Measurements from ENCODE around the gene CLIP1.

Gene CLIP1

GRCh38 chr12:122309564-122310121 lies 112.8 kb downstream of the CLIP1 start:
- Histone ChIP-seq H3K27me3 (ENCODE audit: control insufficient read depth, insufficient read depth, low read length) (no peaks in the 10 kb centered on the region), H3K4me3 (ENCODE audit: low read length) (no peak overlapping the region), H3K36me3 (ENCODE audit: control insufficient read depth, insufficient read depth, low read length) (peaks cover 21% of the 10 kb centered on the region), H3K27ac (ENCODE audit: low read depth, low read length) (no peak overlapping the region), H3K4me1 (ENCODE audit: control insufficient read depth, insufficient read depth, low read length) (no peaks in the 10 kb centered on the region), H3K9ac (ENCODE audit: low read length) (no peak overlapping the region)

DNA sequence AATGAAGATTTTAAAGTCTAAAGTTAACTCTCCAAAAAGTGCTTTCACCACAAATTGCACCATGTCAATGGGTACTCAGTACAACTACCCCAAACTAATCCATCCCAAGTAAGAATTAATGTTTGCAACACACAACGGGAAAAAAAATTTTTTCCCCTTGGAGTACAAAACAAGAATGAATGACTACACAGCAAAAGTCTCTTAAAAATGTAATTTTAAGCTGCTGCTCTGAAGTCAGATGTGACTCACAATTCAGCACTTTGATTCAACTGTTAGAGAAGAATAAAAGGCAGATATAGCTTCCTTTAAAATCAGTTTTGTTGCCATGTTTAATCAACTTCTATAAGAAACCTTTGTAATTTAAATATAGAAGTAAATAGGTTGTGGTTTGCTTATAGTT lies 113.7 kb downstream of the CLIP1 start:
- no peak overlapping the region for H3K4me3 ChIP-seq (ENCODE audit: low read length)
- H3K27ac ChIP-seq (ENCODE audit: low read depth, low read length), result no peak overlapping the region
- no peak overlapping the region for H3K9ac ChIP-seq (ENCODE audit: low read length)
- H3K4me1 ChIP-seq (ENCODE audit: control insufficient read depth, insufficient read depth, low read length), result no peaks in the 10 kb centered on the region
- H3K27me3 ChIP-seq (ENCODE audit: control insufficient read depth, insufficient read depth, low read length), result no peaks in the 10 kb centered on the region
- H3K36me3 ChIP-seq (ENCODE audit: control insufficient read depth, insufficient read depth, low read length), result peaks cover 21% of the 10 kb centered on the region

GRCh38 chr12:122306407-122306806 lies 116.1 kb downstream of the CLIP1 start:
- Histone ChIP-seq H3K27me3 (ENCODE audit: control insufficient read depth, insufficient read depth, low read length) (no peaks in the 10 kb centered on the region), H3K36me3 (ENCODE audit: control insufficient read depth, insufficient read depth, low read length) (peaks cover 18% of the 10 kb centered on the region)

GRCh38 chr12:122304924-122305323 lies 117.5 kb downstream of the CLIP1 start:
- peaks cover 15% of the 10 kb centered on the region for H3K36me3 ChIP-seq (ENCODE audit: control insufficient read depth, insufficient read depth, low read length)
- no peaks in the 10 kb centered on the region for H3K4me1 ChIP-seq (ENCODE audit: control insufficient read depth, insufficient read depth, low read length)
- H3K27me3 ChIP-seq (ENCODE audit: control insufficient read depth, insufficient read depth, low read length), result no peaks in the 10 kb centered on the region
- H3K27ac ChIP-seq (ENCODE audit: low read depth, low read length), result no peak overlapping the region
- no peak overlapping the region for H3K9ac ChIP-seq (ENCODE audit: low read length)
- H3K4me3 ChIP-seq (ENCODE audit: low read length), result no peak overlapping the region

More at GRCh38 chr12:122306407-122306806, 116.1 kb downstream of the CLIP1 start:
- H3K9ac ChIP-seq (ENCODE audit: low read length), result no peak overlapping the region
- no peaks in the 10 kb centered on the region for H3K4me1 ChIP-seq (ENCODE audit: control insufficient read depth, insufficient read depth, low read length)
- H3K4me3 ChIP-seq (ENCODE audit: low read length), result no peak overlapping the region
- no peak overlapping the region for H3K27ac ChIP-seq (ENCODE audit: low read depth, low read length)

DNA sequence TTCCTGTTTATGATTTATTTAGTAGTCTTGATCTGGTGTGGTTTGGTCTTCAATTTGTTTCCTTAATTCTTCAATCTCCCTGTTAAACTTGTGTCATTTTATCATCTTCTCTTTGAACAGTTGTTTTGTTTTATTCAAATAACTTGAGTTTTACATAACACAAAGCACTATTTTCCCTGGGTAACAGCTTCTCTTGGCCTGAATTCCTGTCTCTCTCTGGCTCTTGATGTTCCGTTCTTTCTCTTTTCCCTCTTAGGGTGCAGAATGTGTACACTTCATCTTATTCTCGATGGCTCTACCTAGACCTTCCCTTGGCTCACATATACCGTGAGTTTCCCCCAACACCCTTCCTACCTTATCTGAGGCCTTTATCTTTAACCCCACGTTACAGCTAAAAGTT lies 119.4 kb downstream of the CLIP1 start:
- Histone ChIP-seq H3K9ac (ENCODE audit: low read length) (no peak overlapping the region), H3K4me1 (ENCODE audit: control insufficient read depth, insufficient read depth, low read length) (no peaks in the 10 kb centered on the region), H3K27ac (ENCODE audit: low read depth, low read length) (no peak overlapping the region), H3K4me3 (ENCODE audit: low read length) (no peak overlapping the region), H3K36me3 (ENCODE audit: control insufficient read depth, insufficient read depth, low read length) (peaks cover 9% of the 10 kb centered on the region), H3K27me3 (ENCODE audit: control insufficient read depth, insufficient read depth, low read length) (no peaks in the 10 kb centered on the region)

DNA sequence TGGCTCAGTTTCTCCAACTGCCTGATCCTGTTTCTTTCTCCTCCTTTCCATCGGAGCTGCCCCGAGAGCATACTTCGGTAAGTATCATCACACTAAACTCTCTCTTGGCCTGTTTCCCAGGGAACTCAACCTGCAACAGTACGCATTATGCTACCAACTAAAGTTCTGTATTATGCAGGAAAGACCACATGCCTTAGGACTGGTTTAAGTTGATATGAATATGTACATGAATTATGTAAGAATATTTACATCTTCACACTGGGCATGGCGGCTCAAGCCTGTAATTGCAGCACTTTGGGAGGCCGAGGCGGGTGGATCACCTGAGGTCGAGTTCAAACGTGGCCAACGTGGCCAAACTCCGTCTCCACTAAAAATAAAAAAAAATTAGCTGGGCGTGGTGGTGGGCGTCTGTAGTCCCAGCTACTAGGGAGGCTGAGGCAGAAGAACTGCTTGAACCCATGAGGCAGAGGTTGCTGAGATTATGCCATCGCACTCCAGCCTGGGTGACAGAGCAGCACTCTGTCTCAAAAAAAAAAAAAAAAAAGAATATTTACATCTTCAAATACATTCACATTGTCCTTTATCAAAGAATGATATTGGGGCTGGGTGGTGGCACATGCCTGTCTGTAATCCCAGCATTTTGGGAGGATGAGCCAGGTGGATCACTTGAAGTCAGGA lies 124.3 kb downstream of the CLIP1 start:
- H3K9ac ChIP-seq (ENCODE audit: low read length), result no peak overlapping the region
- H3K36me3 ChIP-seq (ENCODE audit: control insufficient read depth, insufficient read depth, low read length), result peaks cover 4% of the 10 kb centered on the region
- no peaks in the 10 kb centered on the region for H3K4me1 ChIP-seq (ENCODE audit: control insufficient read depth, insufficient read depth, low read length)
- no peaks in the 10 kb centered on the region for H3K27me3 ChIP-seq (ENCODE audit: control insufficient read depth, insufficient read depth, low read length)
- H3K4me3 ChIP-seq (ENCODE audit: low read length), result no peak overlapping the region
- no peak overlapping the region for H3K27ac ChIP-seq (ENCODE audit: low read depth, low read length)

DNA sequence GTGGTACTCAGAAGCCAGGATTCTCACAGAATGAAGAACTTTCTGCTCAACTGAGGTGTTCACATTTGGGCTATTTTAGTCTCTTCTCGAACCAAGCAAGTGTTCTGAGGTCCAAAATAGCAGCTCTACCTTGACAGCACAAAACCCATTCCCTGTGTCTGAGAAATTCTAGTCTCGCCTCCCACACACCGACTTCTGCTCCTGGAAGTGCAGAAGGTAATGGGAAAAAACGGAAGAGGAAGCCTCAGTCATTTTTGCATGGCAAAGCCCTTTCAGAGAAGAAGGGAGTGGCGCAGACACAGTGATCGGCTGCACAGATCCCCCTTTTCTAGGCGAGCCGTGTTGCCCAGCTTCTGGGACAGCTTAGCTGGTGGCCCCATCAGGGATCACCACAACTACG lies 125.0 kb downstream of the CLIP1 start:
- no peak overlapping the region for H3K27ac ChIP-seq (ENCODE audit: low read depth, low read length)
- H3K36me3 ChIP-seq (ENCODE audit: control insufficient read depth, insufficient read depth, low read length), result peaks cover 4% of the 10 kb centered on the region
- no peak overlapping the region for H3K4me3 ChIP-seq (ENCODE audit: low read length)
- H3K4me1 ChIP-seq (ENCODE audit: control insufficient read depth, insufficient read depth, low read length), result no peaks in the 10 kb centered on the region
- no peaks in the 10 kb centered on the region for H3K27me3 ChIP-seq (ENCODE audit: control insufficient read depth, insufficient read depth, low read length)
- no peak overlapping the region for H3K9ac ChIP-seq (ENCODE audit: low read length)

DNA sequence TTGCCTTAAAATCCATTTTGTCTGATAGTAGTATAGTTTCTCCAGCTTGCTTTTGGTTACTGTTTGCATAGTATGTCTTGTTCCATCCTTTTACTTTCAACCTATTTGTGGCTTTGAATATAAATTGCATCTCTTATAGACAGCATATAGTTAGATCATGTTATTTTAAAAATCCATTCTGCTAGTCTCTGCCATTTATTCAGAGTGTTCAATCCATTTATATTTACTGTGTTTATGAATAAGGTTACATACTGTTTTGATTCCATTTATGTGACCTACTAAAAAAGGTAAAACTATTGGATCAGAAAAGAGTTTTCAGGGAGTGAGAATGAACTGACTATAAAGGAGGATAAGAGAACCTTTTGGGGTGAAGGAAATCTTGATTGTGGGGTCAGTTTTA lies 126.6 kb downstream of the CLIP1 start:
- Histone ChIP-seq H3K36me3 (ENCODE audit: control insufficient read depth, insufficient read depth, low read length) (peaks cover 4% of the 10 kb centered on the region), H3K9ac (ENCODE audit: low read length) (no peak overlapping the region), H3K4me3 (ENCODE audit: low read length) (no peak overlapping the region), H3K27me3 (ENCODE audit: control insufficient read depth, insufficient read depth, low read length) (no peaks in the 10 kb centered on the region), H3K27ac (ENCODE audit: low read depth, low read length) (no peak overlapping the region), H3K4me1 (ENCODE audit: control insufficient read depth, insufficient read depth, low read length) (no peaks in the 10 kb centered on the region)

DNA sequence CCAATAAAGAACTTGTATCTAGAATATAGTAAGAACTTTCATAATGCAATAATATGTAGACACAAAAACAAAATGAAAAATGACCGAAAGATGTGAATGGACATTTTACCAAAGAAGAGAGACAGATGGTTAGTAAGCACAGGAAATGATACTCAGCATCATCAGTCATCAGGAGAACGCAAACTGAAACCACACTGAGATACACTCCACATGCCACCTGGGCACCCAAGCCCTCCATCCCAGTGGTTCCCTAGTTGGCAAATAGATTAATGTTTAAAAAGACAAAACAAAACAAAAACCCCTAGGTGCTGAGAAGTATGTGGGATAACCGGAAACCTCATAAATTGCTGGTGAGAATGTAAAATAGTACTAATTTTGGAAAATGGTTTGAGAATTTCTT lies 129.4 kb downstream of the CLIP1 start:
- H3K4me1 ChIP-seq (ENCODE audit: control insufficient read depth, insufficient read depth, low read length), result no peaks in the 10 kb centered on the region
- no peak overlapping the region for H3K27ac ChIP-seq (ENCODE audit: low read depth, low read length)
- H3K4me3 ChIP-seq (ENCODE audit: low read length), result no peak overlapping the region
- no peak overlapping the region for H3K9ac ChIP-seq (ENCODE audit: low read length)
- H3K36me3 ChIP-seq (ENCODE audit: control insufficient read depth, insufficient read depth, low read length), result peaks cover 4% of the 10 kb centered on the region
- no peaks in the 10 kb centered on the region for H3K27me3 ChIP-seq (ENCODE audit: control insufficient read depth, insufficient read depth, low read length)

DNA sequence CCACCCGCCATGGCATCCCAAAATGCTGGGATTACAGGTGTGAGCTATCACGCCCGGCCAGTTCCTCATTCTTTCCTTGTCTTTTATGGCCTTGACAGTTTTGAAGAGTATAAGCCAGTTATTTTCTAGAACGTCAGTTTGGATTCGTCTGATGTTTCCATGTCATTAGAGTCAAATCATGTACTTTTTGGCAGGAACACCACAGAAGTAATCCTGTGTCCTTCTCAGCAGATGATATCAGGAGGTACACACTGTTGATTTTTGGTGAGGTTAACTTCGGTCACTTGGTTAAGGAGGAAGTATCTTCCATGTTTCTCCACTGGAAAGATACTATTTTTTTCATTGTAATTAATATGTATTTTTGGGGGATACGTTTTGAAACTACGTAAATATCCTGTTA lies 131.0 kb downstream of the CLIP1 start:
- Histone ChIP-seq H3K9ac (ENCODE audit: low read length) (no peak overlapping the region), H3K27me3 (ENCODE audit: control insufficient read depth, insufficient read depth, low read length) (no peaks in the 10 kb centered on the region), H3K4me3 (ENCODE audit: low read length) (no peak overlapping the region), H3K36me3 (ENCODE audit: control insufficient read depth, insufficient read depth, low read length) (peaks cover 10% of the 10 kb centered on the region), H3K27ac (ENCODE audit: low read depth, low read length) (no peak overlapping the region), H3K4me1 (ENCODE audit: control insufficient read depth, insufficient read depth, low read length) (no peaks in the 10 kb centered on the region)

DNA sequence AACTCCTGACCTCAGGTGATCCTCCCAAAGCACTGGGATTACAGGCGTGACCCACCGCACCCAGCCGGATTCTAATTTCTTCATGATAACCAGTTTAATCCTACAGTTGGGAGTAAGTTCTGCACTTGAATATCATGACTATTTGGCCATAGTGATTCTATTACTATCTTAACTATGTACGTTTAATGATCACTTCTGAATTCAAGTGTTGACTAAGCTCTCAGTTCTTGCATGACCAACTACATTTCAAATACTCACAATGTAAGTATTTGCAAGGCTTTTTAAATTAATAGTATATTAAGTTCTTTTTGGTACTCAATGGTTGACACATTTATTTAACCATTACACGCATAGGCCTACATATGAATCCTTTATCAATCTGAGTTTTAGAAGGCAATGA lies 138.8 kb downstream of the CLIP1 start:
- H3K36me3 ChIP-seq (ENCODE audit: control insufficient read depth, insufficient read depth, low read length), result peaks cover 13% of the 10 kb centered on the region
- H3K4me3 ChIP-seq (ENCODE audit: low read length), result no peak overlapping the region
- H3K9ac ChIP-seq (ENCODE audit: low read length), result no peak overlapping the region
- H3K4me1 ChIP-seq (ENCODE audit: control insufficient read depth, insufficient read depth, low read length), result no peaks in the 10 kb centered on the region
- H3K27me3 ChIP-seq (ENCODE audit: control insufficient read depth, insufficient read depth, low read length), result no peaks in the 10 kb centered on the region
- no peak overlapping the region for H3K27ac ChIP-seq (ENCODE audit: low read depth, low read length)

GRCh38 chr12:122282061-122282460 lies 140.4 kb downstream of the CLIP1 start:
- Histone ChIP-seq H3K4me1 (ENCODE audit: control insufficient read depth, insufficient read depth, low read length) (no peaks in the 10 kb centered on the region), H3K9ac (ENCODE audit: low read length) (no peak overlapping the region), H3K27me3 (ENCODE audit: control insufficient read depth, insufficient read depth, low read length) (no peaks in the 10 kb centered on the region), H3K27ac (ENCODE audit: low read depth, low read length) (no peak overlapping the region), H3K4me3 (ENCODE audit: low read length) (no peak overlapping the region), H3K36me3 (ENCODE audit: control insufficient read depth, insufficient read depth, low read length) (peaks cover 12% of the 10 kb centered on the region)

DNA sequence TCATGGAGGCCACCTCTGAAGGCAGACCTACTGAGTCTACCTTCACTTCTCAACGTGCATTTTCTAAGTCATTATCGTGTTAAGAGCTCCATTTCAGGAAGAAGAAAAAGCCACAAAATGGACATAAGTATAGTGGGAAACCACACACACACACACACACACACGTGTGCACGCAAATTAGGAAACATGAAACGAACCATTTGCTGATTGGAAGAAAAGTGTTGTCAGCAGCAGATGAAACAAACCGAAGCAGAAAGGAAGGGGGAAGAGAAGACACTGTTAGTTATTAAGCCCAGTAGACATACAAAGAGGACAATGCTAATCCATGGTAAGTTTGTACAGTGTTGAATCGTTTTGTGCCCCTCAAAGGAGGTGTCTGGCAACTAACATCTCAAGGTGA lies 146.2 kb downstream of the CLIP1 start:
- H3K36me3 ChIP-seq (ENCODE audit: control insufficient read depth, insufficient read depth, low read length), result peaks cover 19% of the 10 kb centered on the region
- no peak overlapping the region for H3K4me3 ChIP-seq (ENCODE audit: low read length)
- no peaks in the 10 kb centered on the region for H3K27me3 ChIP-seq (ENCODE audit: control insufficient read depth, insufficient read depth, low read length)

More for the DNA sequence above, 146.2 kb downstream of the CLIP1 start:
- H3K9ac ChIP-seq (ENCODE audit: low read length), result no peak overlapping the region
- no peaks in the 10 kb centered on the region for H3K4me1 ChIP-seq (ENCODE audit: control insufficient read depth, insufficient read depth, low read length)
- no peak overlapping the region for H3K27ac ChIP-seq (ENCODE audit: low read depth, low read length)
